Pancreas (tissue), 10 donors: ENCODE measurements around the gene DLG2. TPM values are rescaled to one million over a fixed set of nuclear protein-coding genes. Genes with fewer than 3 reads are reported as not detected.

Experiments
- ATAC-seq, 4 donors: fragments of 200-7000 bp; cut with Tn5 transposase; one replicate each; pipeline versions ENCODE4 v1.8.0 to v1.9.1; 2020; ENCODE audit warnings: mild to moderate bottlenecking in 4 of 4, moderate library complexity in 4 of 4
- DNase-seq, 6 donors: peaks; one replicate each; pipeline ENCODE4 v3.0.0-alpha.2; 2020
- FAIRE-seq: peaks from 2 replicates; lab custom pipeline; 2012; peaks lifted over from hg19 to GRCh38; lab: Jason Lieb, UNC
- H3K27ac ChIP-seq, 4 donors: fragments of 200-600 bp; sonication (generic); 1 replicate in 3 of 4; 2 replicates in 1 of 4; pipeline versions ENCODE4 v1.5.0 to v1.8.0; 2020
- H3K27me3 ChIP-seq, 4 donors: fragments of 200-600 bp; one replicate each; pipeline ENCODE4 v1.8.0; 2021
- H3K36me3 ChIP-seq, 3 donors: fragments of 200-600 bp; sonication (generic) in 1 of 3; one replicate each; pipeline versions ENCODE4 v1.5.0 to v1.8.0; 2020 to 2021
- H3K4me1 ChIP-seq, 3 donors: fragments of 200-600 bp; one replicate each; pipeline ENCODE4 v1.8.0; 2021
- H3K4me3 ChIP-seq, 4 donors: fragments of 200-600 bp; sonication (generic) in 2 of 4; one replicate each; pipeline versions ENCODE4 v1.5.0 to v1.8.0; 2020 to 2021
- H3K9me3 ChIP-seq, 4 donors: fragments of 200-600 bp; one replicate each; pipeline ENCODE4 v1.8.0; 2021
- CTCF ChIP-seq, 4 donors: fragments of 200-600 bp; sonication (generic) in 3 of 4; IDR thresholded peaks; one replicate each; pipeline versions ENCODE4 v1.5.0 to v1.8.0; 2021; ENCODE audit warnings: antibody characterized with exemption in 4 of 4
- WGBS, 2 donors: extraction: QIAGEN DNeasy Blood & Tissue Kit; methylation state at CpG; one replicate each; pipeline ENCODE4 v1.1.7; 2013; 5-methylcytosine and 5-hydroxymethylcytosine counted together
- intact Hi-C, 3 donors: fragments of 100-400 bp; cut with DNase I; formaldehyde crosslinking; loops; one replicate each; pipeline versions ENCODE4 v1.11.1 to v1.14.2; 2022
- polyA plus RNA-seq, 2 donors: library from polyadenylated mRNA; stranded (reverse); fragments of 200-250 nt; gene quantifications; one replicate each; pipeline ENCODE4 v1.2.3, GENCODE V29; 2013
- total RNA-seq, 6 donors: library from RNA; stranded (reverse); fragmentation: NEBNext Ultra II Directional in 4 of 6; extraction: Animal tissue kit (Norgen Biotek cat#: 25700) in 4 of 6; gene quantifications; one replicate each; pipeline versions ENCODE4 v1.2.1 to v1.2.4, GENCODE V29; 2021 to 2023
- donor health status: healthy with polysubstance abuse.
- donor health status: DM: no; HTN: no; CAD: no; lungs with moderate emphysema.
- donor health status: DM: no; HTN: no; CAD: no.
- donor health status: control.
- donor health status: control.
- donor health status: Bipolar disorder and iron deficiency.
- donor health status: DM: yes; HTN: yes; CAD: no.
- donor health status: DM: no; HTN: no; CAD: no.
- donor health status: DM: no; HTN: no; CAD: no.
- donor health status: DM: yes; HTN: yes; CAD: no.

Gene DLG2
- total and polyA plus RNA-seq, 8 donors: 1.2 to 5.4 (median 3.6) TPM

GRCh38 chr11:84958295-84958694, 668.8 kb downstream of the DLG2 start:
- Histone ChIP-seq H3K36me3 (no peaks in the 10 kb centered on the region), H3K9me3 (no peaks in the 10 kb centered on the region), H3K27ac (no peak overlapping the region), H3K4me1 (no peaks in the 10 kb centered on the region), H3K4me3 (no peak overlapping the region), H3K27me3 (no peaks in the 10 kb centered on the region)
- ATAC-seq: no peak
- WGBS, 2 donors: 40 to 54% methylated on average over 2 of the region's 2 CpGs
- no peak for TF ChIP-seq CTCF (IDR thresholded peaks at IDR 0.05)
- no peak for DNase-seq
- intact Hi-C loops: no loop called here
- no peak for FAIRE-seq

- Histone ChIP-seq H3K36me3 (no peaks in the 10 kb centered on the region), H3K4me1 (no peaks in the 10 kb centered on the region), H3K9me3 (no peaks in the 10 kb centered on the region), H3K4me3 (no peak overlapping the region), H3K27ac (no peak overlapping the region), H3K27me3 (no peaks in the 10 kb centered on the region)
- FAIRE-seq (no peak), ATAC-seq (no peak), DNase-seq (no peak)
- no peak for TF ChIP-seq CTCF (IDR thresholded peaks at IDR 0.05)
- intact Hi-C loops: no loop called here
- 75 to 87% methylated on average over 4 of the region's 4 CpGs for WGBS, 2 donors
These were observed 676.4 kb downstream of the DLG2 start for GRCh38 chr11:84950569-84951270.

- intact Hi-C loops: no loop called here
- ATAC-seq: no peak
- no peak for FAIRE-seq
These were observed 679.1 kb downstream of the DLG2 start for GRCh38 chr11:84947970-84948580.

GRCh38 chr11:84947070-84947469, 680.1 kb downstream of the DLG2 start:
- no peaks in the 10 kb centered on the region for H3K9me3 ChIP-seq
- no peak overlapping the region for H3K4me3 ChIP-seq
- H3K27me3 ChIP-seq: no peaks in the 10 kb centered on the region
- no peak overlapping the region for H3K27ac ChIP-seq
- ATAC-seq: no peak
- no peak for DNase-seq
- WGBS, 2 donors: 79 to 91% methylated on average over 3 of the region's 3 CpGs
- no peak for TF ChIP-seq CTCF (IDR thresholded peaks at IDR 0.05)
- FAIRE-seq: no peak
- no peaks in the 10 kb centered on the region for H3K36me3 ChIP-seq
- intact Hi-C loops: no loop called here
- H3K4me1 ChIP-seq: no peaks in the 10 kb centered on the region

More at GRCh38 chr11:84947970-84948580, 679.1 kb downstream of the DLG2 start:
- no peaks in the 10 kb centered on the region for H3K4me1 ChIP-seq
- no peak overlapping the region for H3K27ac ChIP-seq
- no peaks in the 10 kb centered on the region for H3K36me3 ChIP-seq
- H3K4me3 ChIP-seq: no peak overlapping the region
- 46 to 50% methylated on average over 3 of the region's 3 CpGs for WGBS, 2 donors
- H3K9me3 ChIP-seq: no peaks in the 10 kb centered on the region
- TF ChIP-seq CTCF (IDR thresholded peaks at IDR 0.05): no peak
- no peak for DNase-seq
- H3K27me3 ChIP-seq: no peaks in the 10 kb centered on the region

GRCh38 chr11:84930863-84931262, 696.3 kb downstream of the DLG2 start:
- ATAC-seq (no peak), DNase-seq (no peak), FAIRE-seq (no peak)
- Histone ChIP-seq H3K4me1 (no peaks in the 10 kb centered on the region), H3K4me3 (no peak overlapping the region), H3K27me3 (no peaks in the 10 kb centered on the region), H3K27ac (no peak overlapping the region), H3K9me3 (no peaks in the 10 kb centered on the region), H3K36me3 (no peaks in the 10 kb centered on the region)
- intact Hi-C loops: no loop called here
- TF ChIP-seq CTCF (IDR thresholded peaks at IDR 0.05): no peak
- 71 to 88% methylated on average over 1 of the region's 1 CpG for WGBS, 2 donors
